Fibroblast of lung (primary cell): ENCODE measurements around the gene NCK2. TPM values are rescaled to one million over a fixed set of nuclear protein-coding genes. Genes with fewer than 3 reads are reported as not detected.

ENCODE experiments used
- DNase-seq, 2 donors: peaks; one replicate each; pipeline versions ENCODE4 v3.0.0 to v3.0.0-alpha.2; 2010; ENCODE audit warnings: low read depth in 2 of 2
- H2AFZ ChIP-seq: 2 replicates; pipeline ENCODE4 v1.5.1; 2012; ENCODE audit warnings: low read length, control low read depth, inconsistent platforms
- H3K27ac ChIP-seq: 2 replicates; pipeline ENCODE4 v1.5.1; 2011; ENCODE audit warnings: low read length, control low read depth; ENCODE audit not compliant: insufficient read depth
- H3K27me3 ChIP-seq: 2 replicates; pipeline ENCODE4 v1.5.1; 2011; ENCODE audit warnings: mild to moderate bottlenecking, low read length; ENCODE audit not compliant: control insufficient read depth, insufficient read depth
- H3K36me3 ChIP-seq: 2 replicates; pipeline ENCODE4 v1.5.1; 2011; ENCODE audit warnings: low read length; ENCODE audit not compliant: control insufficient read depth, insufficient read depth
- H3K4me1 ChIP-seq: 2 replicates; pipeline ENCODE4 v1.5.1; 2011; ENCODE audit warnings: low read length; ENCODE audit not compliant: control insufficient read depth, insufficient read depth; ENCODE audit errors: extremely low read depth
- H3K4me2 ChIP-seq: 2 replicates; pipeline ENCODE4 v1.5.1; 2011; ENCODE audit warnings: low read length, control low read depth; ENCODE audit not compliant: insufficient read depth; ENCODE audit errors: extremely low read depth
- H3K4me3 ChIP-seq, 4 experiments: fragments of 200-600 bp in 1 of 4; sonication (generic) in 1 of 4; replicated peaks in 1 of 4; 2 replicates each; pipeline ENCODE4 v1.5.1; 2011 to 2016; ENCODE audit warnings: low read length in 4 of 4, low read depth in 3 of 4, mild to moderate bottlenecking in 3 of 4, control low read depth in 2 of 4, inconsistent platforms in 1 of 4, mixed read lengths in 1 of 4; ENCODE audit not compliant: insufficient read depth in 1 of 4; ENCODE audit errors: control extremely low read depth in 1 of 4
- H3K79me2 ChIP-seq: 2 replicates; pipeline ENCODE4 v1.5.1; 2012; ENCODE audit warnings: mild to moderate bottlenecking, low read length, inconsistent platforms; ENCODE audit not compliant: control insufficient read depth, insufficient read depth
- H3K9ac ChIP-seq: 2 replicates; pipeline ENCODE4 v1.5.1; 2011; ENCODE audit warnings: mild to moderate bottlenecking, low read length, control low read depth; ENCODE audit not compliant: insufficient read depth
- H3K9me3 ChIP-seq: 2 replicates; pipeline ENCODE4 v1.5.1; 2012; ENCODE audit warnings: low read depth, low read length; ENCODE audit not compliant: control insufficient read depth, insufficient read depth
- H4K20me1 ChIP-seq: 2 replicates; pipeline ENCODE4 v1.5.1; 2011; ENCODE audit warnings: low read length; ENCODE audit not compliant: control insufficient read depth, insufficient read depth; ENCODE audit errors: extremely low read depth
- EZH2 ChIP-seq: IDR thresholded peaks from 2 replicates; pipeline ENCODE4 v1.5.1; 2012; ENCODE audit warnings: low read length, control low read depth, mild to moderate bottlenecking; ENCODE audit errors: missing control alignments
- polyA plus RNA-seq, 2 donors: library from polyadenylated mRNA; depleted of rRNA in 1 of 2; stranded (reverse) in 1 of 2; unstranded in 1 of 2; fragments of >200 nt; gene quantifications; 2 replicates each; pipeline ENCODE4 v1.2.1, GENCODE V29; 2011 to 2012; ENCODE audit warnings: missing spikeins in 1 of 2
- total RNA-seq: library from RNA; depleted of rRNA; stranded (reverse); fragments of >200 nt; gene quantifications from 2 replicates; pipeline ENCODE4 v1.2.1, GENCODE V29; 2014
- TF ChIP-seq, protein P1 (sequence below), 2 donors: IDR thresholded peaks in 1 of 2; conservative IDR thresholded peaks in 1 of 2; 1 replicate in 1 of 2; 2 replicates in 1 of 2; pipeline ENCODE4 v1.5.1; 2011 to 2012; ENCODE audit warnings: low read length in 2 of 2, control low read depth in 1 of 2, inconsistent platforms in 1 of 2, low read depth in 1 of 2, mild to moderate bottlenecking in 1 of 2

Gene NCK2
- total and polyA plus RNA-seq, 2 donors (not counting 1 experiment from before 2014, with no cell fraction given), result 25.4 to 51.3 TPM

DNA sequence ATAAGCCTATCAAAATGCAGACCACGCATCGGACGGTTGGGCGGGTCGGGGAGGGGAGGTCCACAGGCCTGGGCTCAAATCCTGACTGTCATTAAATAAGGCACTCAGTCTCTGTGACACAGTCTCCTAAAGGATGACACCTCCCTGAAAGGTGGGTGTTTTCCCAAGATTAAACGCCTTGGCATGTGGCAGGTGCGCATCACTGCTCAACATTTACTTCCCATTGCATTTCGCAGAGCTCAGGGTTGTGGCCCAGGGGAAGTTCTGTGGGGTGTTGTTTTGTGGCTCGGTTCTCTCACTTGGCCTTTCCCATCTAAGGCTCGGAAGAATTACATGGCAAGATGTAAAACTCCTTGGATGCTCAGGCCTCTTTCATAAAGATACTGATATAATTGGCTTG lies 107.4 kb downstream of the NCK2 start:
- Histone ChIP-seq H3K36me3 (no peaks in the 10 kb centered on the region), H4K20me1 (no peaks in the 10 kb centered on the region)
- no peak for TF ChIP-seq EZH2
- TF ChIP-seq, protein P1, sequence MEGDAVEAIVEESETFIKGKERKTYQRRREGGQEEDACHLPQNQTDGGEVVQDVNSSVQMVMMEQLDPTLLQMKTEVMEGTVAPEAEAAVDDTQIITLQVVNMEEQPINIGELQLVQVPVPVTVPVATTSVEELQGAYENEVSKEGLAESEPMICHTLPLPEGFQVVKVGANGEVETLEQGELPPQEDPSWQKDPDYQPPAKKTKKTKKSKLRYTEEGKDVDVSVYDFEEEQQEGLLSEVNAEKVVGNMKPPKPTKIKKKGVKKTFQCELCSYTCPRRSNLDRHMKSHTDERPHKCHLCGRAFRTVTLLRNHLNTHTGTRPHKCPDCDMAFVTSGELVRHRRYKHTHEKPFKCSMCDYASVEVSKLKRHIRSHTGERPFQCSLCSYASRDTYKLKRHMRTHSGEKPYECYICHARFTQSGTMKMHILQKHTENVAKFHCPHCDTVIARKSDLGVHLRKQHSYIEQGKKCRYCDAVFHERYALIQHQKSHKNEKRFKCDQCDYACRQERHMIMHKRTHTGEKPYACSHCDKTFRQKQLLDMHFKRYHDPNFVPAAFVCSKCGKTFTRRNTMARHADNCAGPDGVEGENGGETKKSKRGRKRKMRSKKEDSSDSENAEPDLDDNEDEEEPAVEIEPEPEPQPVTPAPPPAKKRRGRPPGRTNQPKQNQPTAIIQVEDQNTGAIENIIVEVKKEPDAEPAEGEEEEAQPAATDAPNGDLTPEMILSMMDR (conservative IDR thresholded peaks at IDR 0.05 in 1 of 2, IDR thresholded peaks at IDR 0.05 in 1 of 2; ENCODE audit: low read depth in 1 of 2, low read length in 2 of 2), result no peak

DNA sequence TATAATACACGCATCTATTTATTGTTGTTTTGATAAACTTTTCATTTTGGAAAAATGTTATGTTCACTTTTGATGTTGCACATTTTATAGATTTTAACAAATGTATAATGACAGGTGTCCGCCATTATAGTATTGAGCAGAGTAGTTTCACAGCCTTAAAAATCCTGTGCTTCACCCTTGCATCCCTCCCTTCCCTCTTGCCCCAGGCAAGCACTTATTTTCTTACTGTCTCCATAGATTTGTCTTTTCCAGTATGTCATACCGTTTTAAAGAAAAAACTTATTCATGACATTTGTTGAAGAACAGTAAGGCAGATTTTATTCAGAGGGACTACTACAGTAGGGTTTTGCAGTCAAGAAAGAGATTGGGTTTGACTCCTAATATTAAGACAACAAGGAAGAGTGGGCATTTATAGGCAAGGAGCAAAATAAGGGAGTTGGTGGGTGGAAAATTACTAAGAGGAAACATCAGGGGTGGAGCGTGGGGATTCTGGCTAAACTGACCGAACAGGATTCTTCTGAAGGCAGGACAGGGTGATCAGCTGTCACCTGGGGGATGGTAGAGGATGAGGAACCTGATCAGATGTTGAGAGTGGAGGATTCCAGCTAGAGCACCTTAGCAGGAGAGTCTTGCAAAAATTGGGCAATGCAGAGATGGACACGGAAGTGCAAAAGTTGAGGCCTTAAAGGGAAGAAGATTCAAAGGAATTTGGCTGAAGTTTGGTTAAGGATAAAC lies 108.8 kb downstream of the NCK2 start:
- no peak overlapping the region for H2AFZ ChIP-seq
- H3K27ac ChIP-seq, result no peak overlapping the region
- no peak for DNase-seq
- TF ChIP-seq, protein P1 (conservative IDR thresholded peaks at IDR 0.05 in 1 of 2, IDR thresholded peaks at IDR 0.05 in 1 of 2; ENCODE audit: low read depth in 1 of 2, low read length in 2 of 2), result no peak
- TF ChIP-seq EZH2, result no peak
- no peaks in the 10 kb centered on the region for H3K36me3 ChIP-seq
- H3K9ac ChIP-seq, result no peak overlapping the region
- no peak overlapping the region for H3K4me3 ChIP-seq
- H3K4me1 ChIP-seq, result peaks cover 4% of the 10 kb centered on the region
- no peaks in the 10 kb centered on the region for H3K79me2 ChIP-seq
- no peaks in the 10 kb centered on the region for H4K20me1 ChIP-seq
- no peaks in the 10 kb centered on the region for H3K9me3 ChIP-seq
- H3K4me2 ChIP-seq, result no peak overlapping the region
- no peaks in the 10 kb centered on the region for H3K27me3 ChIP-seq

More for the DNA sequence above, 107.4 kb downstream of the NCK2 start:
- Histone ChIP-seq H3K9ac (no peak overlapping the region), H3K27me3 (no peaks in the 10 kb centered on the region), H3K4me1 (peaks cover 4% of the 10 kb centered on the region), H3K79me2 (no peaks in the 10 kb centered on the region), H3K27ac (no peak overlapping the region), H3K4me2 (no peak overlapping the region), H3K9me3 (no peaks in the 10 kb centered on the region), H2AFZ (no peak overlapping the region), H3K4me3 (no peak overlapping the region)
- no peak for DNase-seq

DNA sequence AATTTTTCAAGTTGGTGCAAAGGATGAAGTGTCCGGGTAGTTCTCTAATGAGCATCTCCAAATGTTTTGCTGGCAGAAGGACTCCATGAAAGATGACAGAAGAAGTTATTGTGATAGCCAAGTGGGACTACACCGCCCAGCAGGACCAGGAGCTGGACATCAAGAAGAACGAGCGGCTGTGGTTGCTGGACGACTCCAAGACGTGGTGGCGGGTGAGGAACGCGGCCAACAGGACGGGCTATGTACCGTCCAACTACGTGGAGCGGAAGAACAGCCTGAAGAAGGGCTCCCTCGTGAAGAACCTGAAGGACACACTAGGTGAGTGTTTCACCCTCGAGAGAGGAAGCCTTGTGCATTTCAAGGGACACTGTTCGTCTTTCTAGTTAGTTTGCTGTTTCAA lies 110.3 kb downstream of the NCK2 start:
- Histone ChIP-seq H3K27ac (no peak overlapping the region), H3K79me2 (no peaks in the 10 kb centered on the region), H2AFZ (no peak overlapping the region), H3K4me1 (peaks cover 4% of the 10 kb centered on the region), H3K4me3 (no peak overlapping the region), H3K4me2 (no peak overlapping the region), H4K20me1 (no peaks in the 10 kb centered on the region), H3K27me3 (no peaks in the 10 kb centered on the region), H3K9ac (no peak overlapping the region), H3K36me3 (no peaks in the 10 kb centered on the region), H3K9me3 (no peaks in the 10 kb centered on the region)
- TF ChIP-seq EZH2, result no peak
- TF ChIP-seq, protein P1 (conservative IDR thresholded peaks at IDR 0.05 in 1 of 2, IDR thresholded peaks at IDR 0.05 in 1 of 2; ENCODE audit: low read depth in 1 of 2, low read length in 2 of 2), result no peak
- no peak for DNase-seq
